Measurements from ENCODE around the gene ZNF846.
"Not testable (repeated sequence)": the region's sequence is repeated elsewhere in the genome, so short reads cannot be mapped to it uniquely, and the experiment has no call there.

DNA sequence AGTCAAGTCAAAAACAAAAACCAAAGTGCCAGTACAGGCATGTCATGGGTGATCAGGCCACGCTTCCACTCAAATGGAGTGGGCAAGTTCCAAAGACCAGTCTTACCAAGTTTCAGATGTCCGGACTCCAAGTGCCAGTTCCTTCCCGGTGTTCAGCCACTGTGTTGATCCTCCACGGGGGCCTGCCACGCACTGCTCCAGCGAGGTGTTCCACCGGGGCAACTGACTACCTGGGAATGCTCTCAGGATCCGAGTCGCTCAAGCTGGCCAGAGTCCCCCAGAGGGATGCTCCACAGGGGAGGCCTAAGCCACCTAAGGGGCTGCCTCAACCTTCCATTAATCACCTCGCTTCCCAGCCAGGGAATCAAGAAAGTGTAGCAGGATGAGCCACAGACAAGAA is 38.5 kb downstream of the ZNF846 start:
- TF ChIP-seq, protein P1, sequence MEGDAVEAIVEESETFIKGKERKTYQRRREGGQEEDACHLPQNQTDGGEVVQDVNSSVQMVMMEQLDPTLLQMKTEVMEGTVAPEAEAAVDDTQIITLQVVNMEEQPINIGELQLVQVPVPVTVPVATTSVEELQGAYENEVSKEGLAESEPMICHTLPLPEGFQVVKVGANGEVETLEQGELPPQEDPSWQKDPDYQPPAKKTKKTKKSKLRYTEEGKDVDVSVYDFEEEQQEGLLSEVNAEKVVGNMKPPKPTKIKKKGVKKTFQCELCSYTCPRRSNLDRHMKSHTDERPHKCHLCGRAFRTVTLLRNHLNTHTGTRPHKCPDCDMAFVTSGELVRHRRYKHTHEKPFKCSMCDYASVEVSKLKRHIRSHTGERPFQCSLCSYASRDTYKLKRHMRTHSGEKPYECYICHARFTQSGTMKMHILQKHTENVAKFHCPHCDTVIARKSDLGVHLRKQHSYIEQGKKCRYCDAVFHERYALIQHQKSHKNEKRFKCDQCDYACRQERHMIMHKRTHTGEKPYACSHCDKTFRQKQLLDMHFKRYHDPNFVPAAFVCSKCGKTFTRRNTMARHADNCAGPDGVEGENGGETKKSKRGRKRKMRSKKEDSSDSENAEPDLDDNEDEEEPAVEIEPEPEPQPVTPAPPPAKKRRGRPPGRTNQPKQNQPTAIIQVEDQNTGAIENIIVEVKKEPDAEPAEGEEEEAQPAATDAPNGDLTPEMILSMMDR (IDR thresholded peaks at IDR 0.05 in 2 of 3, conservative IDR thresholded peaks at IDR 0.05 in 1 of 3; ENCODE audit: borderline replicate concordance in 1 of 3, insufficient read depth in 1 of 3, low read depth in 2 of 3, low read length in 2 of 3), result not testable (repeated sequence)
- TF ChIP-seq POLR2AphosphoS5 (IDR thresholded peaks at IDR 0.05; ENCODE audit: low read depth, low read length); EZH2 (IDR thresholded peaks at IDR 0.05): not testable (repeated sequence)

Measured in HCT116 (cell line).